ENCODE results near the gene CDR2L. TPM values are rescaled to one million over a fixed set of nuclear protein-coding genes. Genes with fewer than 3 reads are reported as not detected.

CDR2L gene
- total RNA-seq, 1 experiment from 2014 or later: 3.4 TPM

- H3K4me1 Mint-ChIP-seq (ENCODE audit: insufficient read depth, unreplicated experiment): peaks cover 1% of the 10 kb centered on the region
- DNase-seq (ENCODE audit: unreplicated experiment): no peak
- intact Hi-C loops (cut with micrococcal nuclease): no loop called here
- H3K9me3 Mint-ChIP-seq (ENCODE audit: unreplicated experiment): no peaks in the 10 kb centered on the region
- no TSS peak for BruUV-seq (replicated peaks)
- POLR2A ChIA-PET: no interaction called here
- no peaks in the 10 kb centered on the region for H3K27me3 Mint-ChIP-seq (ENCODE audit: insufficient read depth, unreplicated experiment)
- no peaks in the 10 kb centered on the region for H3K36me3 Mint-ChIP-seq (ENCODE audit: insufficient read depth, unreplicated experiment)
- H3K27ac Mint-ChIP-seq (ENCODE audit: low read depth, unreplicated experiment): no peak overlapping the region
- CTCF ChIA-PET: interaction anchor here (0.6 to 8.6 kb wide), 2 partner anchors 31 to 1257 kb away, joined by 3 to 233 read pairs; partner anchors contain the start of genes OTOP2 and USH1G
- no peak overlapping the region for H3K4me3 Mint-ChIP-seq (ENCODE audit: unreplicated experiment)
- no peak for TF ChIP-seq CTCF (IDR thresholded peaks at IDR 0.05; ENCODE audit: unreplicated experiment)
Observed at GRCh38 chr17:74954665-74955421, 32.6 kb upstream of the CDR2L start.

GRCh38 chr17:74956093-74956492 lies 31.3 kb upstream of the CDR2L start:
- Mint-ChIP-seq H3K27me3 (ENCODE audit: insufficient read depth, unreplicated experiment) (no peaks in the 10 kb centered on the region), H3K27ac (ENCODE audit: low read depth, unreplicated experiment) (no peak overlapping the region), H3K36me3 (ENCODE audit: insufficient read depth, unreplicated experiment) (no peaks in the 10 kb centered on the region), H3K4me1 (ENCODE audit: insufficient read depth, unreplicated experiment) (peaks cover 13% of the 10 kb centered on the region), H3K9me3 (ENCODE audit: unreplicated experiment) (no peaks in the 10 kb centered on the region), H3K4me3 (ENCODE audit: unreplicated experiment) (no peak overlapping the region)
- intact Hi-C loops (cut with micrococcal nuclease): no loop called here
- no TSS peak for BruUV-seq (replicated peaks)
- POLR2A ChIA-PET: interaction anchor here (0.9 kb wide), 1 partner anchor 11 kb away, joined by 3 read pairs; no protein-coding TSS in a partner anchor
- DNase-seq (ENCODE audit: unreplicated experiment): no peak
- CTCF ChIA-PET: interaction anchor here (0.5 to 8.6 kb wide), 6 partner anchors 10 to 176 kb away, joined by 3 to 233 read pairs (median 6); partner anchors contain the start of genes MRPL58, OTOP2 and USH1G
- no peak for TF ChIP-seq CTCF (IDR thresholded peaks at IDR 0.05; ENCODE audit: unreplicated experiment)

- Mint-ChIP-seq H3K36me3 (ENCODE audit: insufficient read depth, unreplicated experiment) (no peaks in the 10 kb centered on the region), H3K4me3 (ENCODE audit: unreplicated experiment) (no peak overlapping the region), H3K9me3 (ENCODE audit: unreplicated experiment) (no peaks in the 10 kb centered on the region), H3K27me3 (ENCODE audit: insufficient read depth, unreplicated experiment) (no peaks in the 10 kb centered on the region), H3K27ac (ENCODE audit: low read depth, unreplicated experiment) (no peak overlapping the region), H3K4me1 (ENCODE audit: insufficient read depth, unreplicated experiment) (peaks cover 13% of the 10 kb centered on the region)
- peak; percentile 93 for TF ChIP-seq CTCF (IDR thresholded peaks at IDR 0.05; ENCODE audit: unreplicated experiment)
- intact Hi-C loops (cut with micrococcal nuclease): loop anchor here (1.0 kb wide), 1 partner anchor 35 kb away; the partner anchor contains the start of gene USH1G
- peak; percentile 57 for DNase-seq (ENCODE audit: unreplicated experiment)
- no TSS peak for BruUV-seq (replicated peaks)
- CTCF ChIA-PET: interaction anchor here (0.6 to 8.6 kb wide), 29 partner anchors 9 to 281 kb away, joined by 3 to 233 read pairs (median 4); partner anchors contain the start of genes MRPL58, OTOP2 and USH1G
- POLR2A ChIA-PET: interaction anchor here (0.7 to 1.9 kb wide), 9 partner anchors 14 to 166 kb away, joined by 3 to 6 read pairs (median 4); partner anchors contain the start of genes OTOP2 and USH1G
Observed at GRCh38 chr17:74957935-74958740, 29.3 kb upstream of the CDR2L start.
